B cell (primary cell): ENCODE data around the gene WWTR1.

Experiments used
- EZH2 ChIP-seq: IDR thresholded peaks from 2 replicates; pipeline ENCODE4 v1.6.1; 2012; ENCODE audit warnings: borderline replicate concordance, low read depth, mild to moderate bottlenecking, moderate library complexity, low read length; ENCODE audit not compliant: insufficient read depth, poor library complexity, severe bottlenecking
- TF ChIP-seq, protein P1 (sequence below): fragments of 200-600 bp; IDR thresholded peaks from one replicate; pipeline ENCODE4 v1.8.0; 2022; ENCODE audit warnings: antibody characterized with exemption, mild to moderate bottlenecking

DNA sequence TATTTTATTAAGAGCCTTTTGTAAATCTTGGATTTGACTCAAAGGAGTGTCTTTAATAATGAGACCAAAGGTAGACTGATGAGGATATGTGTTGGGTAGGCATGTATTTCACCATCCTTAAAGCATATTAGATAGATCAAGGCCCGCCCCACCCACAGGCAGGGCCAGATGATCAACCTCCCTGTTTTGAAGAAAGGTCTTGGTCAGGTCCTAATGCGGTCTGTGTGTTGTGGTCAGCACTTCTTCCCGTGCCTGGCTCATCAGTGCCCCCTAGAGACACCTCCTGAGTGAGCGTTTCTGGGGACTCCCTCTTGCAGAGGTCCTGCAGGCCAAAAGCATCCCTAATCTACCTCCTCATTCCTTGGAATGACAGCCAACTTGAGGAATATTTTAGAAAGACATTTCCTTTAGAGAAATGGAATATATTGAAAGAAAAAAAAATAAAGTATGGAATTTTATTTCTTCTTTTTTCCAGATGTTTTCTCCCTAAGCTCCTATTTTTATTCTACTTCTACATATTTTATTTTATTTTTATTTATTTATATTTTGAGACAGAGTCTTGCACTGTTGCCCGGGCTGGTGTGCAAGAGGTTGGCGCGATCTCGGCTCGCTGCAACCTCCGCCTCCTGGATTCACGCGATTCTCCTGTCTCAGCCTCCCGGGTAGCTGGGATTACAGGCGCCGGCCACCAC, 177.4 kb downstream of the WWTR1 start:
- TF ChIP-seq, protein P1, sequence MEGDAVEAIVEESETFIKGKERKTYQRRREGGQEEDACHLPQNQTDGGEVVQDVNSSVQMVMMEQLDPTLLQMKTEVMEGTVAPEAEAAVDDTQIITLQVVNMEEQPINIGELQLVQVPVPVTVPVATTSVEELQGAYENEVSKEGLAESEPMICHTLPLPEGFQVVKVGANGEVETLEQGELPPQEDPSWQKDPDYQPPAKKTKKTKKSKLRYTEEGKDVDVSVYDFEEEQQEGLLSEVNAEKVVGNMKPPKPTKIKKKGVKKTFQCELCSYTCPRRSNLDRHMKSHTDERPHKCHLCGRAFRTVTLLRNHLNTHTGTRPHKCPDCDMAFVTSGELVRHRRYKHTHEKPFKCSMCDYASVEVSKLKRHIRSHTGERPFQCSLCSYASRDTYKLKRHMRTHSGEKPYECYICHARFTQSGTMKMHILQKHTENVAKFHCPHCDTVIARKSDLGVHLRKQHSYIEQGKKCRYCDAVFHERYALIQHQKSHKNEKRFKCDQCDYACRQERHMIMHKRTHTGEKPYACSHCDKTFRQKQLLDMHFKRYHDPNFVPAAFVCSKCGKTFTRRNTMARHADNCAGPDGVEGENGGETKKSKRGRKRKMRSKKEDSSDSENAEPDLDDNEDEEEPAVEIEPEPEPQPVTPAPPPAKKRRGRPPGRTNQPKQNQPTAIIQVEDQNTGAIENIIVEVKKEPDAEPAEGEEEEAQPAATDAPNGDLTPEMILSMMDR: no peak
- TF ChIP-seq EZH2: no peak
